Measurements from ENCODE around the gene FOXP1.

- no peak for TF ChIP-seq POLR2A (IDR thresholded peaks at IDR 0.05)
- TF ChIP-seq CTCF (IDR thresholded peaks at IDR 0.05): no peak
Measured at GRCh38 chr3:71177375-71177774, 406.2 kb downstream of the FOXP1 start.

All from uterus (tissue), 2 donors.